ENCODE measurements around the gene STAT3. TPM values are rescaled to one million over a fixed set of nuclear protein-coding genes. Genes with fewer than 3 reads are reported as not detected.

STAT3 gene
- total RNA-seq, 1 experiment from 2014 or later, result 74.6 TPM

GRCh38 chr17:42284024-42284369 is 104.2 kb downstream of the STAT3 start:
- Histone ChIP-seq H3K36me3 (ENCODE audit: low read depth) (no peaks in the 10 kb centered on the region), H3K27ac (no peak overlapping the region), H3K4me1 (replicated peaks; ENCODE audit: insufficient read depth) (no peaks in the 10 kb centered on the region), H3K4me3 (no peak overlapping the region), H2AFZ (no peak overlapping the region), H3K9me2 (ENCODE audit: insufficient read depth) (no peaks in the 10 kb centered on the region), H3K79me2 (ENCODE audit: low read depth) (no peaks in the 10 kb centered on the region), H3F3A (ENCODE audit: insufficient read depth, low read depth) (no peaks in the 10 kb centered on the region), H4K20me1 (ENCODE audit: insufficient read depth) (no peaks in the 10 kb centered on the region), H3K9me3 (ENCODE audit: insufficient read depth, low read depth) (no peaks in the 10 kb centered on the region), H3K27me3 (ENCODE audit: insufficient read depth, low read depth) (peaks cover 23% of the 10 kb centered on the region), H3K4me2 (no peak overlapping the region)
- POLR2A ChIA-PET (ENCODE audit: unreplicated experiment), result no interaction called here
- no peak for TF ChIP-seq CTCF (conservative IDR thresholded peaks at IDR 0.05)
- TF ChIP-seq EZH2 (IDR thresholded peaks at IDR 0.05; ENCODE audit: low read depth), result no peak
- intact Hi-C loops (cut with micrococcal nuclease; ENCODE audit: unreplicated experiment), result no loop called here
- CTCF ChIA-PET, result no interaction called here
- BruUV-seq (replicated peaks), result no TSS peak
- no peak for DNase-seq

DNA sequence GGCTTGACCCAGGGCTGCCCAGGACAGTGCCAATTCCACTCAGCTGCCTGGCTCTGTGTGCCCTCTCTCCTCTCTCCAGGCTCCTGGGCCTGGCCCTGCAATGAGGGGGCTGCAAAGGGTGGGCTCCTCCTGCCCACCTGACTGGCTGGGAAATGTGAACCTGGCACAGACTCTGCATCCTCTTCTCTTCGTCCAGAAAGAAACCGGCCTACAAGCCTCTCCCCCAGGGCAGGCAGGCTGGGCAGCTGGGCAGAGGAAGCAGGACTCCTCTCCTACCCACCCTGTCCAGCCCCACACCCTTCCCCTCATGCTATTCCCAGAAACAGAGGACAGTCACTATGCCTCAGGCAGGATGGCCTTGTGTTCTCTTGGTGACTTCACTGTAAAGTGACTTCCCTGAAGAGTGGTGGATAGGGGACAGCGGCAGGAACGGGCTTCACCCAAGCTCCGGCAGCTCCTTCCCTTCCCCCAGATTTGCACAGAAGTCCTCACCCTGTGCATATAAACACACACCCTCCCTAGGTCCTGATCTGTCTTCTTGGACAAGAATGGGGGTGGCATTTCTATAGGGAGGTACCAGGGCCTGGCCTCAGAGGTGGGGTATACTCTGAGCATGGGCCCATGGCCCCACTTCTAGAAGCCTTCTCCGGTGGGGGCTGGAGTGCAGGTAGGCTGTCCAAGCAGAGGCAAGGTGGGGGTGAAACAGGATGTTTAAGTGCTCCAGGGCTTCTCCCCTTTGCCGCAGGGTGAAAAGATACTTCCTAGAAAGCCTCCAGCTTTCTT is 104.8 kb downstream of the STAT3 start:
- no peak overlapping the region for H3K4me2 ChIP-seq
- CTCF ChIA-PET, result no interaction called here
- no TSS peak for BruUV-seq (replicated peaks)
- intact Hi-C loops (cut with micrococcal nuclease; ENCODE audit: unreplicated experiment), result no loop called here
- H3K27me3 ChIP-seq (ENCODE audit: insufficient read depth, low read depth), result peaks cover 19% of the 10 kb centered on the region
- no peaks in the 10 kb centered on the region for H3K9me3 ChIP-seq (ENCODE audit: insufficient read depth, low read depth)
- no peak overlapping the region for H2AFZ ChIP-seq
- H3K9me2 ChIP-seq (ENCODE audit: insufficient read depth), result no peaks in the 10 kb centered on the region
- no peak overlapping the region for H3K27ac ChIP-seq
- no peak for TF ChIP-seq CTCF (conservative IDR thresholded peaks at IDR 0.05)
- DNase-seq, result no peak
- H3F3A ChIP-seq (ENCODE audit: insufficient read depth, low read depth), result no peaks in the 10 kb centered on the region
- POLR2A ChIA-PET (ENCODE audit: unreplicated experiment), result no interaction called here
- H3K4me3 ChIP-seq, result no peak overlapping the region
- no peaks in the 10 kb centered on the region for H3K36me3 ChIP-seq (ENCODE audit: low read depth)
- H4K20me1 ChIP-seq (ENCODE audit: insufficient read depth), result no peaks in the 10 kb centered on the region
- no peaks in the 10 kb centered on the region for H3K79me2 ChIP-seq (ENCODE audit: low read depth)
- H3K4me1 ChIP-seq (replicated peaks; ENCODE audit: insufficient read depth), result no peaks in the 10 kb centered on the region

GRCh38 chr17:42282478-42283080 is 105.7 kb downstream of the STAT3 start:
- CTCF ChIA-PET, result interaction anchor here (0.7 kb wide), 1 partner anchor 42 kb away, joined by 3 read pairs; no protein-coding TSS in a partner anchor

More at GRCh38 chr17:42282478-42283080, 105.7 kb downstream of the STAT3 start:
- no peaks in the 10 kb centered on the region for H3K9me2 ChIP-seq (ENCODE audit: insufficient read depth)
- peaks cover 10% of the 10 kb centered on the region for H3K27me3 ChIP-seq (ENCODE audit: insufficient read depth, low read depth)
- DNase-seq, result no peak
- H3K9me3 ChIP-seq (ENCODE audit: insufficient read depth, low read depth), result no peaks in the 10 kb centered on the region
- no peaks in the 10 kb centered on the region for H3F3A ChIP-seq (ENCODE audit: insufficient read depth, low read depth)
- BruUV-seq (replicated peaks), result no TSS peak
- no peak overlapping the region for H3K4me3 ChIP-seq
- H3K79me2 ChIP-seq (ENCODE audit: low read depth), result no peaks in the 10 kb centered on the region
- no peak overlapping the region for H3K27ac ChIP-seq
- H4K20me1 ChIP-seq (ENCODE audit: insufficient read depth), result no peaks in the 10 kb centered on the region
- POLR2A ChIA-PET (ENCODE audit: unreplicated experiment), result interaction anchor here (0.7 kb wide), 1 partner anchor 584 kb away, joined by 3 read pairs; no protein-coding TSS in a partner anchor
- H3K36me3 ChIP-seq (ENCODE audit: low read depth), result no peaks in the 10 kb centered on the region
- H3K4me1 ChIP-seq (replicated peaks; ENCODE audit: insufficient read depth), result no peaks in the 10 kb centered on the region
- intact Hi-C loops (cut with micrococcal nuclease; ENCODE audit: unreplicated experiment), result no loop called here
- H3K4me2 ChIP-seq, result no peak overlapping the region
- no peak for TF ChIP-seq CTCF (conservative IDR thresholded peaks at IDR 0.05)
- TF ChIP-seq EZH2 (IDR thresholded peaks at IDR 0.05; ENCODE audit: low read depth), result no peak
- no peak overlapping the region for H2AFZ ChIP-seq

Data from PC-9 (cell line).